ENCODE data around the gene CSF1R. TPM values are rescaled to one million over a fixed set of nuclear protein-coding genes. Genes with fewer than 3 reads are reported as not detected.
A peak's percentile ranks its signal among the peaks of the same experiment; 100 is the strongest.

Gene CSF1R
- total RNA-seq, 2 donors from 2014 or later, result not detected

DNA sequence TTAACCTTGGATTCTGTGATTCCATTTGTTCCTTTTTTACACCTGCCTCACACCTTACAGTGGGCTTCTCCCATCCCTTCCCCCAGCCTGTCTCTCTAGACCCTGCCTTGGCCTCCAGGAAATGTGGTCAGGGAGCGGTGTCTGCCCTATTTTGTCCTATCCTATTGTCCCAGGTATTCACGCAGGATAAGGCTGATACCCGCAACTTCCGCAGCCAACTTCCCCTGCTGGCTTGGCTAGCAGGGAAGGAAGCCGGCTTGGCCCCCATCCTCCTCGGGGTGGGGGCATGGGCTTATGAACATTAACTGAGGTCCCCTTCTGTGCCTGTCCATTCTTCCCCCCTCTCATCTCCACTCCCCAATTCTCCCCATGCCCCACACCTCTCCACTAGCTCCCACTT is 3.5 kb downstream of the CSF1R start:
- H3K4me1 Mint-ChIP-seq, result peaks cover 19% of the 10 kb centered on the region
- no peak overlapping the region for H3K27ac Mint-ChIP-seq
- Histone ChIP-seq H3K4me3 (ENCODE audit: low read length) (no peak overlapping the region), H3K4me1 (ENCODE audit: control insufficient read depth, insufficient read depth, low read length) (peaks cover 19% of the 10 kb centered on the region), H3K27me3 (ENCODE audit: control insufficient read depth, insufficient read depth, low read length, poor library complexity, severe bottlenecking) (no peaks in the 10 kb centered on the region), H3K9me3 (ENCODE audit: control insufficient read depth, low read length) (no peaks in the 10 kb centered on the region), H3K9ac (ENCODE audit: extremely low read depth, low read length, poor library complexity, severe bottlenecking) (no peak overlapping the region), H3K36me3 (ENCODE audit: control insufficient read depth, insufficient read depth, low read length) (no peaks in the 10 kb centered on the region), H3K27ac (ENCODE audit: low read depth, low read length) (no peak overlapping the region)
- H3K36me3 Mint-ChIP-seq (ENCODE audit: low read depth), result no peaks in the 10 kb centered on the region
- peak; percentile 38 for DNase-seq
- WGBS, 2 experiments (ENCODE audit: insufficient coverage in 1 of 2, insufficient read length in 1 of 2), result 84 to 96% methylated on average over 5 to 6 of the region's 6 CpGs
- H3K4me3 Mint-ChIP-seq, result no peak overlapping the region
- TF ChIP-seq, protein P1, sequence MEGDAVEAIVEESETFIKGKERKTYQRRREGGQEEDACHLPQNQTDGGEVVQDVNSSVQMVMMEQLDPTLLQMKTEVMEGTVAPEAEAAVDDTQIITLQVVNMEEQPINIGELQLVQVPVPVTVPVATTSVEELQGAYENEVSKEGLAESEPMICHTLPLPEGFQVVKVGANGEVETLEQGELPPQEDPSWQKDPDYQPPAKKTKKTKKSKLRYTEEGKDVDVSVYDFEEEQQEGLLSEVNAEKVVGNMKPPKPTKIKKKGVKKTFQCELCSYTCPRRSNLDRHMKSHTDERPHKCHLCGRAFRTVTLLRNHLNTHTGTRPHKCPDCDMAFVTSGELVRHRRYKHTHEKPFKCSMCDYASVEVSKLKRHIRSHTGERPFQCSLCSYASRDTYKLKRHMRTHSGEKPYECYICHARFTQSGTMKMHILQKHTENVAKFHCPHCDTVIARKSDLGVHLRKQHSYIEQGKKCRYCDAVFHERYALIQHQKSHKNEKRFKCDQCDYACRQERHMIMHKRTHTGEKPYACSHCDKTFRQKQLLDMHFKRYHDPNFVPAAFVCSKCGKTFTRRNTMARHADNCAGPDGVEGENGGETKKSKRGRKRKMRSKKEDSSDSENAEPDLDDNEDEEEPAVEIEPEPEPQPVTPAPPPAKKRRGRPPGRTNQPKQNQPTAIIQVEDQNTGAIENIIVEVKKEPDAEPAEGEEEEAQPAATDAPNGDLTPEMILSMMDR (conservative IDR thresholded peaks at IDR 0.05), result no peak
- peaks cover 11% of the 10 kb centered on the region for H3K27me3 Mint-ChIP-seq (ENCODE audit: insufficient read depth)
- no peaks in the 10 kb centered on the region for H3K9me3 Mint-ChIP-seq

DNA sequence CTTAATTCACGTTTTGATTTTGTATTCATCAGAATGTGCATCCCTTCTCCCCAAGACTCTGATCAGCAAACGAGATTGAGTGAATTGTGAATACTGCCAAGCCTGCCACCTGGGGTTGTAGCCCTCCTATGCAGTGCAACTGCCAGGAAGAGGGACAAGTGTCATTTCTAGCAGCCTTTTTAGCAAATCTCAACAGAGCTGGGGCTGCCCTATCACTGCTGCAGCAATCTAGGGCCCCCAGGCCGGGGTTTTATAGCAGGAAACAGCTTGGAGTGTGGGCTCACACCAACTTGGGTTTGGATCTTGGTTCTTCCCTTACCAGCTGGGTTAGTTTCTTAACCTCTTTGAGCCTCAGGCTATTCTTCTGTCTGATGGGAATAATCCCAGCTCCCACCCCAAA is 4.0 kb downstream of the CSF1R start:
- Mint-ChIP-seq H3K27ac (no peak overlapping the region), H3K4me3 (no peak overlapping the region), H3K36me3 (ENCODE audit: low read depth) (no peaks in the 10 kb centered on the region), H3K27me3 (ENCODE audit: insufficient read depth) (peaks cover 11% of the 10 kb centered on the region), H3K9me3 (no peaks in the 10 kb centered on the region), H3K4me1 (peaks cover 19% of the 10 kb centered on the region)
- no peak overlapping the region for H3K9ac ChIP-seq (ENCODE audit: extremely low read depth, low read length, poor library complexity, severe bottlenecking)
- H3K4me1 ChIP-seq (ENCODE audit: control insufficient read depth, insufficient read depth, low read length), result peaks cover 19% of the 10 kb centered on the region
- no peak overlapping the region for H3K27ac ChIP-seq (ENCODE audit: low read depth, low read length)
- no peaks in the 10 kb centered on the region for H3K36me3 ChIP-seq (ENCODE audit: control insufficient read depth, insufficient read depth, low read length)
- H3K27me3 ChIP-seq (ENCODE audit: control insufficient read depth, insufficient read depth, low read length, poor library complexity, severe bottlenecking), result no peaks in the 10 kb centered on the region
- peak; percentile 49 for DNase-seq
- TF ChIP-seq, protein P1 (conservative IDR thresholded peaks at IDR 0.05), result no peak
- 41 to 57% methylated on average over 3 of the region's 3 CpGs for WGBS, 2 experiments (ENCODE audit: insufficient coverage in 1 of 2, insufficient read length in 1 of 2)
- no peak overlapping the region for H3K4me3 ChIP-seq (ENCODE audit: low read length)
- H3K9me3 ChIP-seq (ENCODE audit: control insufficient read depth, low read length), result no peaks in the 10 kb centered on the region

DNA sequence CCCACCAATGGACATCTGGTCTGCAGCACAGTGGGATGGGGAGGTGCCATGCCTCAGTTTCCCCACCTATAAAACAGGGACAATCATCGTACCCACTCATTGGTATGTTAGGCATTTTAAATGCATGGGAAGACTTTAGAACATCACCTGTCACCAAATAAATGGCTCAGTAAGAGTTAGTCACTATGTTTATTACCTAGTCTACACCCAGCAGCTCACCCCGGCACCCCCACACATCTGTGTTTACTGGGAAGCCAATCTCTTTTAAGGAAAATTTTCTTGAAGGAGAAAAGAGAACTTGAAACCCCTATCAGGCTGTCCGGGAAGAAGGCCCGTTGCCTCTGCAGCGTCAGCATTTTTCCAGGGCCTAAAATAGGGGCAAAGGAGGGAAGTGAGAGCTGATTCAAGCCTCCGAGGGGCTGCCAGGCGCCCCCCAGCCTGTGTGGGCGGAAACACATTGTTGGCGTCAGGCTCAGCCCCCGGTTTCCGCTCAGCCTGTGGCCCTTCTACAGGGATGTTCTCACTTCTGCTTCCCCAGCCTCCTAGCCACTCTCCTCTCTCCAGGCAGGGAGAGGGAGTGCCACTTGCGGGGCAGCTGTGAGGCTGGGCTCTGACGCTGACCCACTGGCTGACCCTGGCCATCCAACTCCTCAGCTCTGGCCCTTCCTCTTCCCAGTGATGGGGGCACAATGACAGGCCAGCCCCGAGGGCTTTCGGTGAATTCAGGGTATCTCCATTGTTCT is 4.6 kb downstream of the CSF1R start:
- peaks cover 1% of the 10 kb centered on the region for H3K27me3 ChIP-seq (ENCODE audit: control insufficient read depth, insufficient read depth, low read length, poor library complexity, severe bottlenecking)
- H3K27ac Mint-ChIP-seq, result no peak overlapping the region
- H3K9ac ChIP-seq (ENCODE audit: extremely low read depth, low read length, poor library complexity, severe bottlenecking), result no peak overlapping the region
- no peak overlapping the region for H3K4me3 Mint-ChIP-seq
- WGBS, 2 experiments (ENCODE audit: insufficient coverage in 1 of 2, insufficient read length in 1 of 2), result 54 to 55% methylated on average over 11 to 15 of the region's 15 CpGs
- no peak overlapping the region for H3K4me3 ChIP-seq (ENCODE audit: low read length)
- peak; percentile 56 for DNase-seq
- H3K36me3 Mint-ChIP-seq (ENCODE audit: low read depth), result no peaks in the 10 kb centered on the region
- H3K9me3 ChIP-seq (ENCODE audit: control insufficient read depth, low read length), result no peaks in the 10 kb centered on the region
- TF ChIP-seq, protein P1 (conservative IDR thresholded peaks at IDR 0.05), result no peak
- no peaks in the 10 kb centered on the region for H3K36me3 ChIP-seq (ENCODE audit: control insufficient read depth, insufficient read depth, low read length)
- no peak overlapping the region for H3K27ac ChIP-seq (ENCODE audit: low read depth, low read length)
- H3K9me3 Mint-ChIP-seq, result no peaks in the 10 kb centered on the region
- H3K4me1 Mint-ChIP-seq, result peaks cover 16% of the 10 kb centered on the region
- peaks cover 19% of the 10 kb centered on the region for H3K4me1 ChIP-seq (ENCODE audit: control insufficient read depth, insufficient read depth, low read length)
- H3K27me3 Mint-ChIP-seq (ENCODE audit: insufficient read depth), result peaks cover 11% of the 10 kb centered on the region

All from endodermal cell (in vitro differentiated cells).